ENCODE measurements around the gene CNTFR.

CNTFR gene

GRCh38 chr9:34584970-34585369, 4.6 kb downstream of the CNTFR start:
- TF ChIP-seq CTCF (IDR thresholded peaks at IDR 0.05; ENCODE audit: control extremely low read depth, extremely low read depth, low read depth, missing control alignments): no peak
- ChIA-PET POLR2A (no interaction called here), CTCF (interaction anchor here (1.2 to 2.5 kb wide), 5 partner anchors 18 to 181 kb away, joined by 3 to 10 read pairs (median 5); no protein-coding TSS in a partner anchor)
- DNase-seq (ENCODE audit: extremely low spot score): no peak

DNA sequence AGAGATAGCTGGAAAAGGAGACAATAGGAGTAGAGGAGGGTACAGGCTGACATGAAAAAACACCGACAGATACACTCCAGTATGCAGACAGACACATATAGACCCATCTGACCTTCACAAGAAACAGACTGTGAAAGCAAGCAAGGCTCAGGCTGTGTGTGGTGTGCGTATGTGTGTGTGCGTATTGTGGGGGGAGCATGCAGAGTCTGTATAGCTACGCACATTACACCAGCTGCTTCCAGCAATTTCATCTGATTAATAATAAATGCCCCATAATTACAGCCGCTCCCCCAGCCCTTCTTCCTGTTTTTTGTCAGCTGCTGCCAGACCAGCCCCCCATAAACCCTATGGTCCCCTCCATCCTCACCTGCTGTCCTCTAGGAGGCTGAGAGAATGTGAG, 6.7 kb downstream of the CNTFR start:
- POLR2A ChIA-PET: no interaction called here
- no peak for TF ChIP-seq CTCF (IDR thresholded peaks at IDR 0.05; ENCODE audit: control extremely low read depth, extremely low read depth, low read depth, missing control alignments)
- no peak for DNase-seq (ENCODE audit: extremely low spot score)
- CTCF ChIA-PET: interaction anchor here (0.9 to 2.9 kb wide), 5 partner anchors 9 to 179 kb away, joined by 3 to 27 read pairs (median 7); partner anchors contain the start of gene GALT

- POLR2A ChIA-PET: no interaction called here
- DNase-seq (ENCODE audit: extremely low spot score): no peak
- TF ChIP-seq CTCF (IDR thresholded peaks at IDR 0.05; ENCODE audit: control extremely low read depth, extremely low read depth, low read depth, missing control alignments): no peak
- CTCF ChIA-PET: interaction anchor here (2.1 to 2.9 kb wide), 3 partner anchors 10 to 22 kb away, joined by 14 to 27 read pairs (median 15); no protein-coding TSS in a partner anchor
Measured at GRCh38 chr9:34581318-34581717, 8.2 kb downstream of the CNTFR start.

GRCh38 chr9:34580358-34580757, 9.2 kb downstream of the CNTFR start:
- ChIA-PET POLR2A (no interaction called here), CTCF (interaction anchor here (0.8 to 2.1 kb wide), 4 partner anchors 11 to 176 kb away, joined by 3 to 14 read pairs (median 8); no protein-coding TSS in a partner anchor)
- TF ChIP-seq CTCF (IDR thresholded peaks at IDR 0.05; ENCODE audit: control extremely low read depth, extremely low read depth, low read depth, missing control alignments): no peak
- DNase-seq (ENCODE audit: extremely low spot score): no peak

- DNase-seq (ENCODE audit: extremely low spot score): no peak
Measured at GRCh38 chr9:34579808-34580163, 9.7 kb downstream of the CNTFR start.

DNA sequence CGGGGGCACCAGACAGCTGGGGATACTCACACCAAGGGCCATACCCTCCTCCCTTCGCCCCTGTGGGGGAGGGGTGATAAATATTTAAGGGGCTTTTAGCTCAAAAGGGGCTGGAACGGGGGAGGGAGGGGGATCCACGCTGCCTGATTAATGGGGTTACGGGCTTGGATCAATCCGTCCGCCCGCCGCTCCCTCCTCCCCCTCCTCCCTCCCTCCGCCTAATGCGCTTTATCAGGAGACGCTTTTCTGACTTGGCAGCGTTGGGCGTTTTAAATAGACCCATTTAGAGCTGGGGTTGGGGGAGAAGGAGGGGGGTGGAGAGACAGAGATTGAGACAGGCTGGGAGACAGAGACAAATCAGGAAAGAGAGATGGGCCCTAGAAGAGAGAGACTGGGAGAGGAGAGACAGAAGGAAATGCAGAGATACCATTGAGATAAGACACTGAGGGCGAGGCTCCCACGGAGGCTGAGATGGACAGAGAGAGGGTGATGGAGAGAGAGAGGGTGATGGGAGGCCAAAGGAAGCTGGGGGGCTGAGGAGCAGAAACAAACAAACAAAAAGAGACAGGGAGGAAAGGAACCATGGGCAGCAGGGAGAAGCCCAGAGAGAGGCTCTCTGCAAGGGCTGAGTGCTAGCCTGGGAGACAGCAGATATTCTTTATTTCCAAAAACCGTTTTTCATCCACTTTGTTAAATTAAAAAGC, 10.3 kb downstream of the CNTFR start:
- DNase-seq (ENCODE audit: extremely low spot score): no peak
- no peak for TF ChIP-seq CTCF (IDR thresholded peaks at IDR 0.05; ENCODE audit: control extremely low read depth, extremely low read depth, low read depth, missing control alignments)
- ChIA-PET CTCF (interaction anchor here (0.8 to 2.1 kb wide), 7 partner anchors 12 to 175 kb away, joined by 3 to 14 read pairs (median 4); no protein-coding TSS in a partner anchor), POLR2A (no interaction called here)

More at GRCh38 chr9:34579808-34580163, 9.7 kb downstream of the CNTFR start:
- TF ChIP-seq CTCF (IDR thresholded peaks at IDR 0.05; ENCODE audit: control extremely low read depth, extremely low read depth, low read depth, missing control alignments): no peak
- ChIA-PET POLR2A (no interaction called here), CTCF (interaction anchor here (0.8 to 2.1 kb wide), 5 partner anchors 12 to 176 kb away, joined by 3 to 14 read pairs (median 4); no protein-coding TSS in a partner anchor)
